TTC549 (cell line): ENCODE data around the gene MAP3K7CL.

Experiments
- FAIRE-seq: peaks from 2 replicates; lab custom pipeline; 2012; peaks lifted over from hg19 to GRCh38; lab: Jason Lieb, UNC

The MAP3K7CL gene

GRCh38 chr21:29130270-29130969 is at the start of gene MAP3K7CL:
Gene MAP3K7CL (plus strand): TSS chr21:29130644. CDS start chr21:29133345, 2,701 bp downstream.
- no peak for FAIRE-seq

- FAIRE-seq = no peak
These were observed 48.2 kb upstream of the MAP3K7CL start for GRCh38 chr21:29082046-29082815.

DNA sequence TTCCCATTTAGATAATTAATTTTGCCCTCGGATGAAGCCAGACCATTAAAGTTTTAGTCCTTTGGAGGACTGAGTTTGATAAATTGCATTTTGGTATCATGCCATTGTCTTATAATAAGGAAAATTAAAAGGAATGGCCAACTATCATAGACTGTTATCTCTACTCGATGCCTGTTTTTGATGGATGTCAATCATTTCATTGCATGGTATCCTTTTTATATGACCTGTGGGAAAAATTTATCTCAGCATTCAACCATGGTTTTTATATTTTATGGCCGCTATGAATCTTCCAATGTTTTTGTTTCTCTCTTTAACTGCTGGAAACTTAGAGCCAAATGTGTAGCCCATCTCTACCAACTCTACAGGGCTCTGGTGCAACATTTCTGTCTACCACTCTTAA is 47.1 kb upstream of the MAP3K7CL start:
- no peak for FAIRE-seq

DNA sequence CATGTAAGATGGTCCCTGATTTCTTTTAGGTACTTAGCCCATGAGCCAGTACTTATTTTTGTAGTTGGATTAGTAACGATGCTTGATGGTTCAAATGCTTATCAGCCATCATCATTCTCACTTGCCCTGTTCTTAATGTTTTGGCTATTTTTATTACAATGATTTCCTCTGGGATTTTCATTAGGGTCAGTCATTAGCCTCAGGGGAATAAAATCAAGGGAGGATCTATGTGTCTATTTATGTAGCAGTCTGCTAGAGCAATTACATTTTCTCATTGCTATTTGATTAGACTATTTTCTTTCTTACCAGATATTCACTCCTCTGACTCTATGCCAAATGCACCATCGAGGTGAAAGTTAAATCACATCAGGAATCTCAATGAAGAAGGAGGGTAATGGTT is 46.1 kb upstream of the MAP3K7CL start:
- no peak for FAIRE-seq

DNA sequence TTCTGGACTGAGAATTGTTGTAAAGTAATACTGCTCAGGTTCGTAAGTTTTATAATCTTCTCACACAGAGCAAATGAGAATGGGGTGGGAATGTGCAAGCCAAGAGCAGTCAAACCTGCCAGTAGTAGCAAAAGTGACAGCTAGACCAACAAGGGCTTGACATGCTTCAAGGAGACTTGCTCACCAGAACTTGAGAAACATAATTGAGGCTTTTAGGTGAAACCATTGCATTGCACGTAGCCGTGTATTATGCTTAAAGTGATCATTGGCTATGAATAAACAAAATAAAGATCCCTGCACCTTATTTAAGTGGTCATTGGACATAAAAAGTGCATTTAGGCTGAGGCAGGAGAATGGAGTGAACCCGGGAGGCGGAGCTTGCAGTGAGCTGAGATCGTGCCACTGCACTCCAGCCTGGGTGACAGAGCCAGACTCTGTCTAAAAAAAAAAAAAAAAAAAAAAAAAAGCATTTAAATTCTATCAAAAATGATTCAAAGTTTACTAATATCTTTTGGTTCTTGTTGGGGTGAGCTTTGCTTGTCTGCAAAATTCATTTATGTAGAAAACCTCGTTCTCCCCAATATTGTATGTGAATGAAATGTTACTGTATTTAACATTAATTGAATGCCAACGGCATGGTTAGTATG is 45.2 kb upstream of the MAP3K7CL start:
- FAIRE-seq = no peak

DNA sequence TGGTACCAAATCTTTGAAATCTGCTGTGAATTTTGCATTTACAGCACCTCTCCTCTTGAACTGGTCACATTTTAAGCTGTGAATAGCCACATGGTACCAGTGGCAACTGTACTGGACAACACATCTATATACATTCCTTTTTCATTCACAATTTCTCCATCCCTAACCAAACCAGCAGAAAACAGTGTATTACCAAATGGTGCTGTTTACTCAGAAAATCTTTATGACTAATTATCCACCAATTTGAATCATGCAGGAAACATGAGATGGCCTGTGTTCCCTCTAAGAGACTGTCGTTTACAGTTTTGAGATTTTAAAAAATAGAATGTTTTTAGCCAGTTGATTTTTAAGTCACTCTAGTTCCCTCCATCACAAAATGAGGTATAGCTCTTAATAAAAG is 39.4 kb upstream of the MAP3K7CL start:
- no peak for FAIRE-seq

DNA sequence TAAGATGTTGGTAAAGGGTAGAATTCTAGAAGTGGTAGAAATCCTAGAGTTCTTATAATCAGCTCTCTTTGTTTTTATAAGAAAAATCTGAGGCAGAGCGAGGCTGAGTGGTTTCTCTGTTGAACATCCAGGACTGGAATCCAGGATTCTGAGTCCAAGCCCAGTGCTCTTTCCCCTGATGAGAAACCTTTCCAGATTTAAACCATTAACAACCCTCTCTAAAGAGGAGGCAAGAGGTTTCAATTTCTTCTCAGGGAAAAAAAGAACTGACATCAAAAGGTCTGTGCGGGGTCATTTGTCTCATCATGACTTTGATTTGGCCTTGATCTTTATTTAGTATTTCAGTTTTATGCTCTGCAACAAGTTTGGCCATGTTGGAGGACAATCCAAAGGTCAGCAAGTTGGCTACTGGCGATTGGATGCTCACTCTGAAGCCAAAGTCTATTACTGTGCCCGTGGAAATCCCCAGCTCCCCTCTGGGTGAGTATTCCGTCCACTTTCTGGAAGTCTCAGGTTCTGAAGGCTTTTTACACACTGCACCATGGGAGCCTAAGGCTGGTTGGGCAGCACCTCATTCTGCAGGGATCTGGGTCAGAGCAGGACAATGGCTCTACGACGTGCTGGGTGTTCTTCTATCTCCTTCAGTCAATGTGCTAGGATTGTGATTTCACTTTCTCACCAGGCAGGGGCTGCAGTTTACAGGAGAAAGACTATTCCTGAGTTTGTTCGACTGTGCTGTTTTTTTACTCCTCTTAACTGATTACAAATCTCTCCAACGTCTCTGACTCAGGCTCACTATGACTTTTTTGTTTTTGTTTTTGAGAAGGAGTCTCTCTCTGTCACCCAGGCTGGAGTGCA is 38.1 kb upstream of the MAP3K7CL start:
- FAIRE-seq = no peak

- no peak for FAIRE-seq
These were observed 34.0 kb upstream of the MAP3K7CL start for GRCh38 chr21:29096218-29097015.

DNA sequence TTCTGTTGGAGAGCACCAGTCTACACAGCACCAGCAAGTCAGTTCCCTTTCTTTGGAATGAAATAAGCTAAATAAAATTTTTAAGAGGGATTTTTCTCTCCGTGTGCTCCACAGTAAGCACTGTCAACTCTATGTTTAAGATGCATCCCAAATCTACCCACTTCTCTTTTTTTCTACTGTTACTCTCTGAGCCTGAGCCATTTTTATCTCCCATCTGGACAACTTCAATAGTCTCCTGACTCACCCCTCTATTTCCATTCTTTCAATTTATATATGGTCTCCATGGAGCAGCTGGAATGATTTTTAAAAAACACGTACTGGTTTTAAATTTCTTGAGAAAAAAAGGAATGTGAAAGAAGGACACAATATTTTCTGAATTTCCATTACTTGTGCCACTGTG is 32.3 kb upstream of the MAP3K7CL start:
- no peak for FAIRE-seq

DNA sequence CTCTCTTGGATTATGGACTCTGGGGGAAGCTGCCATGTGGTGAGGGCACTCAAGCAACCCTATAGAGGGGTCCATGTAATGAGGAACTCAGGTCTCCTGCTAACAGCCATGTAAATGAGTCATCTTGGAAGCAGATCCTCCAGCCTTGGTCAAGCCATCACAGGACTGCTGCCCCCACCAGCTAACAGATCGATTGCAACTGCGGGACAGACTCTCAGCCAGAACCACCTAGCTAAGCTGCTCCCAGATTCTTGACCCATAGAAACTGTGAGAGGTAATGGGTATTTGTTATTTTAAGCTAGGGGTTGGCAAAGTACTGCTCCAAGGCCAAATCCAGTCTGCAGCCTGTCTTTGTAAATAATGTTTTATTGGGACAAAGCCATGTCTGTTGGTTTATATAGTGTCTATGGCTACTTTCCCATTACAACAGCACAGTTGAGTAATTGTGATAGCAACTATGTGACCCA is 27.6 kb upstream of the MAP3K7CL start:
- no peak for FAIRE-seq

DNA sequence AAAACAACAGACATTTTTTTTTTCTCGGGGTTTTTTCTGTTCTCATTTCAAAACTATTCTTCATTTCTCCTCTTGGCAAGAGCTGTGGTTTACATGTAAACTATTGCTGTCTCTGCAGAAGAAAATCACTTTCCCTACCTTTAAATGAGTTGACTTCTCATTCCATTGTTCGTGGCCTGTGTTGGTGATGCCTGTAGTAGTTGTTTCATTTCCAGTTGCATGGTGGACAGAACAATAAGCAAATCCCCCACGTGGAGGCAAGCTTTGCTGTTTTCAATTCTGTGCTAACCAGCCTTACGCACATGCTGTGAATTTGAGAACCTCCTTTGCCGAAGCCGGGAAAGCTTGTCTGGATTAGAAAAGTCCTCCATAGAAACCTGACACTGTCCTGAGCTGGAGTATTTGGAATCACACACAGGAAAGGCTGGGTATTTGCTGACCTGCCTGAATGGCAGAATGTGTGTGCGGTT is 26.2 kb upstream of the MAP3K7CL start:
- FAIRE-seq = no peak

GRCh38 chr21:29105218-29105617 is 25.2 kb upstream of the MAP3K7CL start:
- FAIRE-seq = no peak

GRCh38 chr21:29114765-29115500 is 15.5 kb upstream of the MAP3K7CL start:
- no peak for FAIRE-seq

GRCh38 chr21:29115899-29116298 is 14.5 kb upstream of the MAP3K7CL start:
- FAIRE-seq = no peak

DNA sequence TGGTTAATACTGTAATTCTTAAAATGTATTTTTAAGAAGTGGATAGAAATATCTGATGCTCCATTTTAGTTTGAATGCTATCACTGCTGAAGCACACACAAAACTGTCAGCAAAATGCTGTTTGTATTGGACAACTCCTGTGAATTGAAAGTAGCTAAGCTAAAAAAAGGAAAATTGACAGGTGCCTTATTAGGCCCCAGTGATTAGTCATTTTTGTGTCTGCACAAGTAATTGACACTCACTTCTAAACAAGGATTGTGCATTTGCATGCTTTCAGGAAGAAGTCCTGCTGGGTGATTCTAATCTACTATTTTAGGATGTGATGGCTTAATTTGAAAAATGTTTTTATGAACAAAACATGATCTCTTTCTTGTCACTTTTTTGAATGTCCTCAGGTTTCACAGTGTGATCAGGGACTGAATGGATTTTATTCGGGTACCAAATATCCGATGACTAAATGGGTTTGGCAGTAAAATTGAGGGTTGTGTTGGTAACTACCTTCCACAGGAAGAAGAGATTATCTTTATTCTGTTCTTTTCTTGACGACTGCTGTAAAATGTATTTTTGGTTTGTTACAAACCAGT is 13.0 kb upstream of the MAP3K7CL start:
- no peak for FAIRE-seq

GRCh38 chr21:29121759-29122158 is 8.7 kb upstream of the MAP3K7CL start:
- no peak for FAIRE-seq

DNA sequence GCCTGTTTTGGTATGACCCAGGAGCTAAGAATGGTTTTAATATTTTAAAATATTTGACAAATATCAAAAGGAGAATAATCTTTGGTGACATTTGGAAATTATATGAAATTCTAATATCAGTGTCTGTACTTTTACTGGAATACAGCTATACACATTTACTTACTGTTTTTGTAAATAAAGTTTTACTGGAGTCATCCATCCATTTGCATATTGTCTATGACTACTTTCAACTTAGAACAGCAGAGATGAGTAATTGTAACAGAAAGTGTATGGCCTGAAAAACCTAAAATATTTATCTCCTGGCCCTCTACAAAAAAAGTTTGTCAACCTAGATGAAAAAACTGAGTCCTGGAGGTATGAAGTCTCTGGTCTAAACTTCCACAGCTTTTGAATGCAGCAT is 5.8 kb upstream of the MAP3K7CL start:
- no peak for FAIRE-seq

DNA sequence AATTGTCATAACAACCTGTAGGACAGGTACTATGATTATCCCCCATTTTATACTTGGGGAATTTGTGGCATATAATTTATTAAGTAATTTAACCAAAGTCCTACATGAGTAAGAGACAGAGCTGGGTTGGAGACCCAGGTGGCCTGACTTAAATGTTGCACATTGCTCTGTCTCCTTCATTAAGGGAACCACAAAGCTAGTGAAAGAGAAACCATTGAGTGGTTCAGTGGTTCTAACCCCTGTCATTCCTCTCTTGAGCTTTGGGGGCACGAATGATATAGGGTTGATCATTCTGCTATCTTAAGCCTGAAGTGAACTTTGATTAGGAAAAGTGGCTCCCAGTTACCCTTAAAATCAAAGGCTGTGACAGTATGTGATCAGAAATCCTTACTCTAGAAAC is 5.3 kb upstream of the MAP3K7CL start:
- no peak for FAIRE-seq

- FAIRE-seq = no peak
These were observed 4.5 kb upstream of the MAP3K7CL start for GRCh38 chr21:29125979-29126378.

DNA sequence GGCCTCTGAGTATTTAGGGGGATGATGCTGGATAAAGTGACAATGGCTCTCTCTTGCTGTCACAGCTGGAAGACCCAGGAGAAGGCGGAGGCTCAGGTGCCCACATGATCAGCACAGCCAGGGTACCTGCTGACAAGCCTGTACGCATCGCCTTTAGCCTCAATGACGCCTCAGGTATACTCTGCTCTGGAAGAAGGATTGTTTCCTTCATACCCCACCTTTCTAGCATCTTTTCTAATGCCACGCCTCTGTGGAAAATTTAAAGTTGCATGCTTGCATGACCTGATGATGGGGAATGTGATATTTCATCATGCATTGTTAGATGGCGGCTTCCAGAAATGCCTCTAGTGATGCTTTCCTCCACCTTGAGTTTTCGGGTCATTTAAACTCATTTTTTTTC is 2.8 kb downstream of the MAP3K7CL start:
- no peak for FAIRE-seq
